GM06990 (cell line): ENCODE measurements around the gene CAMTA1.

Source experiments
- DNase-seq: peaks from one replicate; pipeline ENCODE4 v3.0.0-alpha.2; 2011; ENCODE audit not compliant: insufficient read length; ENCODE audit errors: extremely low read depth
- H3K27me3 ChIP-seq: replicated peaks from 2 replicates; pipeline ENCODE4 v1.6.0; 2011; ENCODE audit warnings: low read length; ENCODE audit not compliant: control insufficient read depth, insufficient read depth
- H3K36me3 ChIP-seq: 2 replicates; pipeline ENCODE4 v1.5.1; 2011; ENCODE audit warnings: low read length; ENCODE audit not compliant: control insufficient read depth, insufficient read depth
- H3K4me3 ChIP-seq: replicated peaks from 2 replicates; pipeline ENCODE4 v1.5.1; 2011; ENCODE audit warnings: low read depth, mild to moderate bottlenecking, control low read depth, low read length
- CTCF ChIP-seq: IDR thresholded peaks from 2 replicates; pipeline ENCODE4 v1.5.1; 2011; ENCODE audit warnings: low read length, control low read depth, mild to moderate bottlenecking, inconsistent platforms; ENCODE audit not compliant: insufficient read depth, poor library complexity, severe bottlenecking

The CAMTA1 gene

GRCh38 chr1:7441143-7441841, 656.0 kb downstream of the CAMTA1 start:
- TF ChIP-seq CTCF = no peak
- Histone ChIP-seq H3K4me3 (no peak overlapping the region), H3K27me3 (no peaks in the 10 kb centered on the region), H3K36me3 (no peaks in the 10 kb centered on the region)
- no peak for DNase-seq

- no peaks in the 10 kb centered on the region for H3K36me3 ChIP-seq
- DNase-seq = no peak
- no peak for TF ChIP-seq CTCF
- H3K4me3 ChIP-seq = no peak overlapping the region
- no peaks in the 10 kb centered on the region for H3K27me3 ChIP-seq
Measured at GRCh38 chr1:7442036-7442435, 656.8 kb downstream of the CAMTA1 start.

GRCh38 chr1:7442918-7443317, 657.7 kb downstream of the CAMTA1 start:
- no peak overlapping the region for H3K4me3 ChIP-seq
- DNase-seq = no peak
- no peak for TF ChIP-seq CTCF
- no peaks in the 10 kb centered on the region for H3K36me3 ChIP-seq
- no peaks in the 10 kb centered on the region for H3K27me3 ChIP-seq

- no peaks in the 10 kb centered on the region for H3K36me3 ChIP-seq
- TF ChIP-seq CTCF = no peak
- no peak overlapping the region for H3K4me3 ChIP-seq
- no peak for DNase-seq
- no peaks in the 10 kb centered on the region for H3K27me3 ChIP-seq
Measured at GRCh38 chr1:7444363-7444762, 659.1 kb downstream of the CAMTA1 start.

GRCh38 chr1:7447093-7447492, 661.8 kb downstream of the CAMTA1 start:
- H3K27me3 ChIP-seq = no peaks in the 10 kb centered on the region
- no peak for DNase-seq
- no peaks in the 10 kb centered on the region for H3K36me3 ChIP-seq
- no peak for TF ChIP-seq CTCF
- no peak overlapping the region for H3K4me3 ChIP-seq

GRCh38 chr1:7447736-7448135, 662.5 kb downstream of the CAMTA1 start:
- Histone ChIP-seq H3K4me3 (no peak overlapping the region), H3K36me3 (no peaks in the 10 kb centered on the region), H3K27me3 (no peaks in the 10 kb centered on the region)
- TF ChIP-seq CTCF = no peak
- no peak for DNase-seq
